HEK293 (cell line): ENCODE data around the gene FLRT2.

Experiments
- CTCF ChIA-PET: fragments of 350-600 bp; formaldehyde crosslinking; extraction: SDS; loops from one replicate; lab custom pipeline; 2021; ENCODE audit warnings: antibody characterized with exemption; lab: Yijun Ruan, JAX
- POLR2A ChIA-PET: fragments of 300-600 bp; formaldehyde crosslinking; extraction: SDS; loops from one replicate; lab custom pipeline; 2020; ENCODE audit warnings: antibody characterized with exemption, inconsistent platforms; lab: Yijun Ruan, JAX
- H3K27ac ChIP-seq: fragments of 200-500 bp; sonication (Bioruptor generic); 2 replicates; pipeline ENCODE4 v1.5.1; 2014; ENCODE audit warnings: low read depth, low read length, control low read depth, inconsistent platforms; ENCODE audit errors: extremely low read depth
- H3K36me3 ChIP-seq, 2 experiments: fragments of 200-500 bp in 1 of 2; sonication (Bioruptor generic) in 1 of 2; 1 replicate in 1 of 2; 2 replicates in 1 of 2; pipeline ENCODE4 v1.5.1; 2014 to 2017; ENCODE audit warnings: inconsistent platforms in 2 of 2, low read length in 2 of 2; ENCODE audit not compliant: control insufficient read depth in 2 of 2, insufficient read depth in 1 of 2
- H3K4me1 ChIP-seq: fragments of 200-500 bp; sonication (Bioruptor generic); 2 replicates; pipeline ENCODE4 v1.5.1; 2014; ENCODE audit warnings: mild to moderate bottlenecking, low read length, inconsistent platforms; ENCODE audit not compliant: control insufficient read depth, insufficient read depth
- H3K4me3 ChIP-seq: 2 replicates; pipeline ENCODE4 v1.5.1; 2011; ENCODE audit warnings: low read depth, mild to moderate bottlenecking, control low read depth, low read length, moderate library complexity
- H3K9me3 ChIP-seq: fragments of 200-500 bp; sonication (Bioruptor generic); 2 replicates; pipeline ENCODE4 v1.5.1; 2014; ENCODE audit warnings: low read depth, low read length, inconsistent platforms; ENCODE audit not compliant: control insufficient read depth, insufficient read depth
- HOXD13 ChIP-seq: sonication (generic); formaldehyde crosslinking; IDR thresholded peaks from 2 replicates; pipeline ENCODE4 v1.8.0; 2022; ENCODE audit warnings: missing genetic modification reagents, borderline replicate concordance
- IKZF3 ChIP-seq: fragments of 450-650 bp; IDR thresholded peaks from 2 replicates; pipeline ENCODE4 v1.5.0; 2018; ENCODE audit warnings: missing biosample characterization, mild to moderate bottlenecking, missing genetic modification characterization, moderate library complexity
- KLF8 ChIP-seq: fragments of 450-650 bp; formaldehyde crosslinking; IDR thresholded peaks from 2 replicates; pipeline ENCODE4 v1.5.1; 2016; ENCODE audit warnings: missing biosample characterization, missing genetic modification characterization
- MEIS1 ChIP-seq: sonication (generic); formaldehyde crosslinking; IDR thresholded peaks from 2 replicates; pipeline ENCODE4 v1.8.1; 2022; ENCODE audit warnings: missing genetic modification reagents, mild to moderate bottlenecking, borderline replicate concordance
- SETDB1 ChIP-seq: IDR thresholded peaks from one replicate; pipeline ENCODE4 v1.6.1; 2017; ENCODE audit warnings: mild to moderate bottlenecking, low read length, moderate library complexity, mixed read lengths; ENCODE audit not compliant: insufficient read length
- TCF7L2 ChIP-seq: IDR thresholded peaks from 2 replicates; pipeline ENCODE4 v1.6.1; 2011; ENCODE audit warnings: low read depth, mild to moderate bottlenecking, inconsistent platforms, low read length, moderate library complexity, borderline replicate concordance
- TRIM28 ChIP-seq: IDR thresholded peaks from 2 replicates; pipeline ENCODE4 v1.6.1; 2011; ENCODE audit warnings: low read length, control low read depth, borderline replicate concordance
- ZBTB20 ChIP-seq: fragments of 450-650 bp; formaldehyde crosslinking; IDR thresholded peaks from 2 replicates; pipeline ENCODE4 v1.5.1; 2016; ENCODE audit warnings: missing biosample characterization, missing genetic modification characterization
- ZFP69B ChIP-seq: fragments of 450-650 bp; formaldehyde crosslinking; IDR thresholded peaks from 2 replicates; pipeline ENCODE4 v1.5.1; 2016; ENCODE audit warnings: missing biosample characterization, missing genetic modification characterization
- ZNF146 ChIP-seq: fragments of 450-650 bp; formaldehyde crosslinking; IDR thresholded peaks from 2 replicates; pipeline ENCODE4 v1.5.1; 2016; ENCODE audit warnings: missing biosample characterization, missing genetic modification characterization
- ZNF155 ChIP-seq: fragments of 450-650 bp; formaldehyde crosslinking; IDR thresholded peaks from 2 replicates; pipeline ENCODE4 v1.5.1; 2016; ENCODE audit warnings: missing biosample characterization, missing genetic modification characterization
- ZNF19 ChIP-seq: fragments of 450-650 bp; formaldehyde crosslinking; IDR thresholded peaks from 2 replicates; pipeline ENCODE4; 2016; ENCODE audit warnings: missing biosample characterization, missing genetic modification characterization, low read depth
- ZNF48 ChIP-seq: fragments of 450-650 bp; formaldehyde crosslinking; IDR thresholded peaks from 2 replicates; pipeline ENCODE4 v1.5.1; 2016; ENCODE audit warnings: missing biosample characterization, missing genetic modification characterization
- ZNF501 ChIP-seq: fragments of 450-650 bp; formaldehyde crosslinking; IDR thresholded peaks from 2 replicates; pipeline ENCODE4 v1.5.1; 2016; ENCODE audit warnings: missing biosample characterization, missing genetic modification characterization
- ZNF514 ChIP-seq: fragments of 450-650 bp; formaldehyde crosslinking; IDR thresholded peaks from 2 replicates; pipeline ENCODE4 v1.5.1; 2016; ENCODE audit warnings: missing biosample characterization, missing genetic modification characterization
- ZNF548 ChIP-seq: fragments of 450-650 bp; formaldehyde crosslinking; IDR thresholded peaks from 2 replicates; pipeline ENCODE4 v1.5.1; 2016; ENCODE audit warnings: missing biosample characterization, missing genetic modification characterization
- ZNF677 ChIP-seq: fragments of 450-650 bp; IDR thresholded peaks from 2 replicates; pipeline ENCODE4 v1.5.0; 2018; ENCODE audit warnings: missing biosample characterization, mild to moderate bottlenecking, missing genetic modification characterization, moderate library complexity
- ZNF701 ChIP-seq: fragments of 450-650 bp; formaldehyde crosslinking; IDR thresholded peaks from 2 replicates; pipeline ENCODE4 v1.5.1; 2016; ENCODE audit warnings: missing biosample characterization, missing genetic modification characterization
- ZNF707 ChIP-seq: fragments of 450-650 bp; formaldehyde crosslinking; IDR thresholded peaks from 2 replicates; pipeline ENCODE4 v1.5.1; 2016; ENCODE audit warnings: missing biosample characterization, missing genetic modification characterization
- ZNF76 ChIP-seq: fragments of 450-650 bp; formaldehyde crosslinking; IDR thresholded peaks from 2 replicates; pipeline ENCODE4; 2016; ENCODE audit warnings: low read depth, missing biosample characterization, missing genetic modification characterization, borderline replicate concordance
- ZNF777 ChIP-seq: fragments of 450-650 bp; formaldehyde crosslinking; IDR thresholded peaks from 2 replicates; pipeline ENCODE4 v1.5.1; 2017; ENCODE audit warnings: missing biosample characterization, missing genetic modification characterization, borderline replicate concordance
- ZNF792 ChIP-seq: fragments of 450-650 bp; formaldehyde crosslinking; IDR thresholded peaks from 2 replicates; pipeline ENCODE4 v1.5.1; 2016; ENCODE audit warnings: missing biosample characterization, missing genetic modification characterization
- ZSCAN30 ChIP-seq: fragments of 450-650 bp; IDR thresholded peaks from 2 replicates; pipeline ENCODE4 v1.5.1; 2018; ENCODE audit warnings: missing biosample characterization, mild to moderate bottlenecking, missing genetic modification characterization, moderate library complexity
- TF ChIP-seq, protein P1 (sequence below): fragments of 450-650 bp; formaldehyde crosslinking; IDR thresholded peaks from 2 replicates; pipeline ENCODE4 v1.5.1; 2016; ENCODE audit warnings: missing biosample characterization, missing genetic modification characterization, low read depth
- TF ChIP-seq, protein P2 (sequence below): IDR thresholded peaks from 2 replicates; pipeline ENCODE4 v1.6.1; 2011; ENCODE audit warnings: mild to moderate bottlenecking, low read depth, low read length, borderline replicate concordance

The FLRT2 gene

DNA sequence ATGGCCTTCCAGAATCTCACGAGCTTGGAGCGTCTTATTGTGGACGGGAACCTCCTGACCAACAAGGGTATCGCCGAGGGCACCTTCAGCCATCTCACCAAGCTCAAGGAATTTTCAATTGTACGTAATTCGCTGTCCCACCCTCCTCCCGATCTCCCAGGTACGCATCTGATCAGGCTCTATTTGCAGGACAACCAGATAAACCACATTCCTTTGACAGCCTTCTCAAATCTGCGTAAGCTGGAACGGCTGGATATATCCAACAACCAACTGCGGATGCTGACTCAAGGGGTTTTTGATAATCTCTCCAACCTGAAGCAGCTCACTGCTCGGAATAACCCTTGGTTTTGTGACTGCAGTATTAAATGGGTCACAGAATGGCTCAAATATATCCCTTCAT is 92.2 kb downstream of the FLRT2 start:
- Histone ChIP-seq H3K9me3 (no peaks in the 10 kb centered on the region), H3K36me3 (peaks cover 9 to 27% of the 10 kb centered on the region in 2 experiments; a peak in 2 of 3 replicates)

DNA sequence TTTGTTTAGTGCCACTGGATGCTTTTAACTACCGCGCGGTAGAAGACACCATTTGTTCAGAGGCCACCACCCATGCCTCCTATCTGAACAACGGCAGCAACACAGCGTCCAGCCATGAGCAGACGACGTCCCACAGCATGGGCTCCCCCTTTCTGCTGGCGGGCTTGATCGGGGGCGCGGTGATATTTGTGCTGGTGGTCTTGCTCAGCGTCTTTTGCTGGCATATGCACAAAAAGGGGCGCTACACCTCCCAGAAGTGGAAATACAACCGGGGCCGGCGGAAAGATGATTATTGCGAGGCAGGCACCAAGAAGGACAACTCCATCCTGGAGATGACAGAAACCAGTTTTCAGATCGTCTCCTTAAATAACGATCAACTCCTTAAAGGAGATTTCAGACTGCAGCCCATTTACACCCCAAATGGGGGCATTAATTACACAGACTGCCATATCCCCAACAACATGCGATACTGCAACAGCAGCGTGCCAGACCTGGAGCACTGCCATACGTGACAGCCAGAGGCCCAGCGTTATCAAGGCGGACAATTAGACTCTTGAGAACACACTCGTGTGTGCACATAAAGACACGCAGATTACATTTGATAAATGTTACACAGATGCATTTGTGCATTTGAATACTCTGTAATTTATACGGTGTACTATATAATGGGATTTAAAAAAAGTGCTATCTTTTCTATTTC is 93.2 kb downstream of the FLRT2 start:
- TF ChIP-seq TRIM28 (no peak), ZNF514 (no peak)
- POLR2A ChIA-PET = no interaction called here

More for the DNA sequence above, 92.2 kb downstream of the FLRT2 start:
- no peak for TF ChIP-seq TCF7L2
- TF ChIP-seq ZNF707 (tag by site-specific recombination) = no peak
- TF ChIP-seq ZSCAN30 (tag by site-specific recombination) = no peak
- TF ChIP-seq ZNF677 (tag by site-specific recombination) = no peak
- TF ChIP-seq SETDB1 = no peak
- TF ChIP-seq MEIS1 (CRISPR knock-in tag) = no peak
- TF ChIP-seq ZNF76 (tag by site-specific recombination) = no peak
- no peak for TF ChIP-seq ZBTB20 (tag by site-specific recombination)
- no peak for TF ChIP-seq ZFP69B (tag by site-specific recombination)
- TF ChIP-seq IKZF3 = no peak
- Histone ChIP-seq H3K4me3 (no peak overlapping the region), H3K4me1 (peaks cover 11% of the 10 kb centered on the region), H3K27ac (no peak overlapping the region)
- ChIA-PET POLR2A (no interaction called here), CTCF (interaction anchor here (0.7 kb wide), 2 partner anchors 10 to 23 kb away, joined by 3 to 4 read pairs; no protein-coding TSS in a partner anchor)

DNA sequence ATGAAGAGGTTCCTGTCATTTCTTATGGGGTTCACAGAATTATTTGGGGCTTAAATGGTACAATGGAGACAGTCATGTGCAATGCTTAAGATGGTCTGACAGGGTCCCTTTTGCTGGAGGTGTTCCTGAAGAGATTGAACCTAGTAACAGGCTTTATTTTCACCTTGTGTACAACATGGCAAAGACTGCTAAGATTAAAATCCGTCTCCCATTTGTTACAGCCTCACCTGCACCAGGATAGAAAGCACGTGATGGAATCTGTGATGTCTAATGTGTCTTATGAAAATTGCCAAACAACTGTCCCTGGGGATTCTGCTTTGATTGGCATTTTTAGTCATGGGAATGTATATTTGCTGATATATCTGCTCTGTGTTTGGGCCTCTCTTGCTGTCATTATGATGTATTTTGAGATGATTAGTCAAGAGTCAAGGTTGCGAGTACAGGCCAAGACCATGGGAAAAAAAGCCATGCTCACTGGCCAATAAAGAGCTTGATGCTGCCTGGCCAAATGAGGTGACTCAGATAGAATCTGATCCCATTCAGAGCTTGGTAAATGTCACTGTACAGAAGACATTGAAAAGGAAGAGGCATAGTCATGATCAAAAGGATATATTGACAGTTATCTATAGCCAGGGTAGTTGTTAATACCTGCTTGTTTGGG is 96.1 kb downstream of the FLRT2 start:
- no peaks in the 10 kb centered on the region for H3K4me1 ChIP-seq
- H3K36me3 ChIP-seq = peaks cover 9 to 24% of the 10 kb centered on the region in 2 experiments; a peak in 2 of 3 replicates
- H3K27ac ChIP-seq = no peak overlapping the region
- POLR2A ChIA-PET = no interaction called here
- TF ChIP-seq, protein P1, sequence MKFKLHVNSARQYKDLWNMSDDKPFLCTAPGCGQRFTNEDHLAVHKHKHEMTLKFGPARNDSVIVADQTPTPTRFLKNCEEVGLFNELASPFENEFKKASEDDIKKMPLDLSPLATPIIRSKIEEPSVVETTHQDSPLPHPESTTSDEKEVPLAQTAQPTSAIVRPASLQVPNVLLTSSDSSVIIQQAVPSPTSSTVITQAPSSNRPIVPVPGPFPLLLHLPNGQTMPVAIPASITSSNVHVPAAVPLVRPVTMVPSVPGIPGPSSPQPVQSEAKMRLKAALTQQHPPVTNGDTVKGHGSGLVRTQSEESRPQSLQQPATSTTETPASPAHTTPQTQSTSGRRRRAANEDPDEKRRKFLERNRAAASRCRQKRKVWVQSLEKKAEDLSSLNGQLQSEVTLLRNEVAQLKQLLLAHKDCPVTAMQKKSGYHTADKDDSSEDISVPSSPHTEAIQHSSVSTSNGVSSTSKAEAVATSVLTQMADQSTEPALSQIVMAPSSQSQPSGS = no peak
- TF ChIP-seq, all 188 proteins: peak for 0
- no peaks in the 10 kb centered on the region for H3K9me3 ChIP-seq
- H3K4me3 ChIP-seq = no peak overlapping the region
- CTCF ChIA-PET = interaction anchor here (1.1 kb wide), 1 partner anchor 14 kb away, joined by 3 read pairs; no protein-coding TSS in a partner anchor

More for the DNA sequence above, 93.2 kb downstream of the FLRT2 start:
- Histone ChIP-seq H3K9me3 (no peaks in the 10 kb centered on the region), H3K36me3 (peaks cover 9 to 27% of the 10 kb centered on the region in 2 experiments; a peak in 2 of 3 replicates), H3K27ac (no peak overlapping the region), H3K4me3 (no peak overlapping the region), H3K4me1 (peaks cover 3% of the 10 kb centered on the region; the same call in 1 of the 2 replicates)
- CTCF ChIA-PET = interaction anchor here (0.7 kb wide), 2 partner anchors 16 to 22 kb away, joined by 3 to 4 read pairs; no protein-coding TSS in a partner anchor

DNA sequence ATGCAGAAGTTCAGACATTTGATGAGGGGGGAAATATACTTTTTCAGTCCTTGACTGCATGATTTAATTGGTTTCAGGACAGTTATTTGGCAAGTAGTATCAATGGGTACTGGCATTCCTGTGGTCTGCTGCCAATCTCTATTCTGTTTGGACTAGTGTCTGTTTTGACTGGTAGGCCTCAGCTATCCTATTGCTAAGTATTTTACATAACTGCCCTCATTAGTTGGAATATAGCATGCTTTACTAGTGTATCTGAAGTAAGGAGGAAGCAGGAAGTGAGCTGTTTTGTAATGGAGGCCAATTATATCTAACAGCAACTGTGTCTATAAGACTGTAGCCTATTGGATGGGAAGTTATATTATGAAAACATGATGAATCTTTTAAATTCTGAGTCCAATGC is 104.3 kb downstream of the FLRT2 start:
- no peak overlapping the region for H3K27ac ChIP-seq
- H3K4me1 ChIP-seq = no peaks in the 10 kb centered on the region
- POLR2A ChIA-PET = no interaction called here
- no peaks in the 10 kb centered on the region for H3K9me3 ChIP-seq
- no peaks in the 10 kb centered on the region for H3K36me3 ChIP-seq
- no peak overlapping the region for H3K4me3 ChIP-seq
- CTCF ChIA-PET = no interaction called here
- TF ChIP-seq ZNF155 (tag by site-specific recombination) (no peak), ZNF548 (no peak), KLF8 (tag by site-specific recombination) (no peak), ZNF792 (tag by site-specific recombination) (no peak), ZNF48 (tag by site-specific recombination) (no peak), ZNF777 (no peak), ZNF501 (tag by site-specific recombination) (no peak), ZNF19 (no peak), ZNF701 (tag by site-specific recombination) (no peak), ZNF146 (tag by site-specific recombination) (no peak), HOXD13 (CRISPR knock-in tag) (no peak)
- TF ChIP-seq, protein P2, sequence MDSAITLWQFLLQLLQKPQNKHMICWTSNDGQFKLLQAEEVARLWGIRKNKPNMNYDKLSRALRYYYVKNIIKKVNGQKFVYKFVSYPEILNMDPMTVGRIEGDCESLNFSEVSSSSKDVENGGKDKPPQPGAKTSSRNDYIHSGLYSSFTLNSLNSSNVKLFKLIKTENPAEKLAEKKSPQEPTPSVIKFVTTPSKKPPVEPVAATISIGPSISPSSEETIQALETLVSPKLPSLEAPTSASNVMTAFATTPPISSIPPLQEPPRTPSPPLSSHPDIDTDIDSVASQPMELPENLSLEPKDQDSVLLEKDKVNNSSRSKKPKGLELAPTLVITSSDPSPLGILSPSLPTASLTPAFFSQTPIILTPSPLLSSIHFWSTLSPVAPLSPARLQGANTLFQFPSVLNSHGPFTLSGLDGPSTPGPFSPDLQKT = no peak
